A549 (cell line): ENCODE results near the gene AVPI1.

Experiments used
- CBX2 ChIP-seq: fragments of 200-600 bp; sonication (generic); IDR thresholded peaks from 2 replicates; pipeline ENCODE4 v1.6.1; 2016; ENCODE audit warnings: low read depth, mild to moderate bottlenecking, borderline replicate concordance
- CTCF ChIP-seq: fragments of >200 bp; sonication (Bioruptor Twin); formaldehyde crosslinking; IDR thresholded peaks from 3 replicates; pipeline ENCODE4 v1.5.1; 2016
- EP300 ChIP-seq, 2 experiments: fragments of >200 bp; sonication (Bioruptor Twin); formaldehyde crosslinking; IDR thresholded peaks; 2 replicates in 1 of 2; 3 replicates in 1 of 2; pipeline ENCODE4 v1.6.1; 2016 to 2017
- FOSL2 ChIP-seq, 2 experiments: fragments of 450-650 bp in 1 of 2; fragments of >200 bp in 1 of 2; sonication (Bioruptor Twin) in 1 of 2; formaldehyde crosslinking; IDR thresholded peaks; 2 replicates each; pipeline versions ENCODE4 v1.5.0 to v1.6.1; 2016 to 2020; ENCODE audit warnings: mild to moderate bottlenecking in 1 of 2, moderate library complexity in 1 of 2
- HOXA7 ChIP-seq: fragments of 250-450 bp; sonication (Bioruptor Pico); IDR thresholded peaks from 2 replicates; pipeline ENCODE4 v1.5.0; 2020; ENCODE audit warnings: mild to moderate bottlenecking, moderate library complexity
- MAZ ChIP-seq: fragments of 150-350 bp; IDR thresholded peaks from 2 replicates; pipeline ENCODE4 v1.6.1; 2014; ENCODE audit warnings: antibody characterized with exemption, low read depth, low read length, borderline replicate concordance
- NR3C1 ChIP-seq: fragments of >200 bp; sonication (Bioruptor Twin); formaldehyde crosslinking; IDR thresholded peaks from 3 replicates; pipeline ENCODE4 v1.6.1; 2017
- PHF8 ChIP-seq: fragments of 200-600 bp; sonication (generic); IDR thresholded peaks from 2 replicates; pipeline ENCODE4 v1.6.1; 2016; ENCODE audit warnings: low read depth, mild to moderate bottlenecking, antibody characterized with exemption, moderate library complexity, borderline replicate concordance
- POLR2A ChIP-seq: IDR thresholded peaks from 2 replicates; pipeline ENCODE4 v1.6.1; 2012; ENCODE audit warnings: mild to moderate bottlenecking, low read length
- RAD21 ChIP-seq, 2 experiments: fragments of >200 bp in 1 of 2; sonication (Bioruptor Twin) in 1 of 2; formaldehyde crosslinking in 1 of 2; IDR thresholded peaks in 1 of 2; conservative IDR thresholded peaks in 1 of 2; 2 replicates in 1 of 2; 3 replicates in 1 of 2; pipeline ENCODE4 v1.6.1; 2012 to 2018; ENCODE audit warnings: inconsistent platforms in 1 of 2
- SREBF2 ChIP-seq: fragments of 450-650 bp; IDR thresholded peaks from 2 replicates; pipeline ENCODE4 v1.6.1; 2014; ENCODE audit warnings: mild to moderate bottlenecking, moderate library complexity
- TF ChIP-seq, protein P1 (sequence below): fragments of 450-650 bp; IDR thresholded peaks from 2 replicates; pipeline ENCODE4 v1.6.1; 2014; ENCODE audit warnings: antibody characterized with exemption
- TF ChIP-seq, protein P2 (sequence below): IDR thresholded peaks from 2 replicates; pipeline ENCODE4 v1.6.1; 2012; ENCODE audit warnings: low read depth, borderline replicate concordance
- TF ChIP-seq, protein P3 (sequence below): fragments of >200 bp; sonication (Bioruptor Twin); formaldehyde crosslinking; IDR thresholded peaks from 3 replicates; pipeline ENCODE4 v1.6.1; 2016

DNA sequence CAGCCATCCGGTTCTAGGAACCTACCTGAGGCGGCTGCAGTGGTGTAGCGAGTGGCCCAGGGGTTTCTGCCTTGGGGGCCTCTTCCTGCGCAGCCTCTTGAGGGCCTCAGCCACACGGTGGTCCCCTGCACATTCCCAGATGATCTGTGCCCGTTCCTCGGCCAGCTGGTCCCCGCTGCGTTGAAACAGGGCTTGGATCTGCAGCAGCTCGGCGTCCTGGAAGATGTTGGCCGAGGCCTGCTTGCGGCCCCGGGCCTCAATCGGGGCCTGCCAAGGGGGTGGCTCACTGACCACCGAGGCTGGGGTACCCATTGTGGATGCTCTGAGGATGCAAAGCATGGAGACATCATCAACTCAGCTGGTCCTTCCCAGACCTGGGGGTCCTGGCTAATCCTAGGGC lies 7.4 kb downstream of the AVPI1 start:
- TF ChIP-seq SREBF2: no peak
- no peak for TF ChIP-seq CTCF
- TF ChIP-seq, protein P1, sequence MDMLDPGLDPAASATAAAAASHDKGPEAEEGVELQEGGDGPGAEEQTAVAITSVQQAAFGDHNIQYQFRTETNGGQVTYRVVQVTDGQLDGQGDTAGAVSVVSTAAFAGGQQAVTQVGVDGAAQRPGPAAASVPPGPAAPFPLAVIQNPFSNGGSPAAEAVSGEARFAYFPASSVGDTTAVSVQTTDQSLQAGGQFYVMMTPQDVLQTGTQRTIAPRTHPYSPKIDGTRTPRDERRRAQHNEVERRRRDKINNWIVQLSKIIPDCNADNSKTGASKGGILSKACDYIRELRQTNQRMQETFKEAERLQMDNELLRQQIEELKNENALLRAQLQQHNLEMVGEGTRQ: no peak
- TF ChIP-seq EP300 (IDR thresholded peaks at IDR 0.05): no peak
- no peak for TF ChIP-seq PHF8
- TF ChIP-seq NR3C1: no peak
- TF ChIP-seq MAZ: no peak
- no peak for TF ChIP-seq HOXA7 (CRISPR knock-in tag)
- TF ChIP-seq, protein P2, sequence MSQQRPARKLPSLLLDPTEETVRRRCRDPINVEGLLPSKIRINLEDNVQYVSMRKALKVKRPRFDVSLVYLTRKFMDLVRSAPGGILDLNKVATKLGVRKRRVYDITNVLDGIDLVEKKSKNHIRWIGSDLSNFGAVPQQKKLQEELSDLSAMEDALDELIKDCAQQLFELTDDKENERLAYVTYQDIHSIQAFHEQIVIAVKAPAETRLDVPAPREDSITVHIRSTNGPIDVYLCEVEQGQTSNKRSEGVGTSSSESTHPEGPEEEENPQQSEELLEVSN: no peak
- no peak for TF ChIP-seq FOSL2 (IDR thresholded peaks at IDR 0.05)
- TF ChIP-seq FOSL2 (CRISPR knock-in tag; IDR thresholded peaks at IDR 0.05): no peak
- no peak for TF ChIP-seq POLR2A
- TF ChIP-seq RAD21 (conservative IDR thresholded peaks at IDR 0.05 in 1 of 2, IDR thresholded peaks at IDR 0.05 in 1 of 2): no peak
- TF ChIP-seq, protein P3, sequence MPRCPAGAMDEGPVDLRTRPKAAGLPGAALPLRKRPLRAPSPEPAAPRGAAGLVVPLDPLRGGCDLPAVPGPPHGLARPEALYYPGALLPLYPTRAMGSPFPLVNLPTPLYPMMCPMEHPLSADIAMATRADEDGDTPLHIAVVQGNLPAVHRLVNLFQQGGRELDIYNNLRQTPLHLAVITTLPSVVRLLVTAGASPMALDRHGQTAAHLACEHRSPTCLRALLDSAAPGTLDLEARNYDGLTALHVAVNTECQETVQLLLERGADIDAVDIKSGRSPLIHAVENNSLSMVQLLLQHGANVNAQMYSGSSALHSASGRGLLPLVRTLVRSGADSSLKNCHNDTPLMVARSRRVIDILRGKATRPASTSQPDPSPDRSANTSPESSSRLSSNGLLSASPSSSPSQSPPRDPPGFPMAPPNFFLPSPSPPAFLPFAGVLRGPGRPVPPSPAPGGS: no peak
- no peak for TF ChIP-seq CBX2
